Adipose tissue (tissue), 3 donors: ENCODE measurements around the gene RHBDF1. TPM values are rescaled to one million over a fixed set of nuclear protein-coding genes. Genes with fewer than 3 reads are reported as not detected.
"Not testable (repeated sequence)": the region's sequence is repeated elsewhere in the genome, so short reads cannot be mapped to it uniquely, and the experiment has no call there.

Experiments
- H3K27ac ChIP-seq: one replicate; pipeline ENCODE4 v1.5.1; 2013; ENCODE audit warnings: low read depth, low read length
- WGBS, 3 donors: extraction: QIAGEN DNeasy Blood & Tissue Kit; methylation state at CpG; one replicate each; pipeline ENCODE4 v1.1.7; 2013; 5-methylcytosine and 5-hydroxymethylcytosine counted together
- polyA plus RNA-seq, 3 donors: library from polyadenylated mRNA; stranded (reverse); fragments of 200-250 nt; gene quantifications; one replicate each; pipeline ENCODE4 v1.2.3, GENCODE V29; 2013
- donor health status: healthy with polysubstance abuse.
- donor health status: Bipolar disorder and iron deficiency.
- donor health status: healthy.

The RHBDF1 gene
- polyA plus RNA-seq, 3 donors = 12.2 to 35.7 (median 33.0) TPM

- 85 to 89% (median 86%) methylated on average over 4 of the region's 8 CpGs for WGBS, 3 donors
- H3K27ac ChIP-seq = not testable (repeated sequence)
Observed at GRCh38 chr16:33154-33876, 39.1 kb downstream of the RHBDF1 start.

DNA sequence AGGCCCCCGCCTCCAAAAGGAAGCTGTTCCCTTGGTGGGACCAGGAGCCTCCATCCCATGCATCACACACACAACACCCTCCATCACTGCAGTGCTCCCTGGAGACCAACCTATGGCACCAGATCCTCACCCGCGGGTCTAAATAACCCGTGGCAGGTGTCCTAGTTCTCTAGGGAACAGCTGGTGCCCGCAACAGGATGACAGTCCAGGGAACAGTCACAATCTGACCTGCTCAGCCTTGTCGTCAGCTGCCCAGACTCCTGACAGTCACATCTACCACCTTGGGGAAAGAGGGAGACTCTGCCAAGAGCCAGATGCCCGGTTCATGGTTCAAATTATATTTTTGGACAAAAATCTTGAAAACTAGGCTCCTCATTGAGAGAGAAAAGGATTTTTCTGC, 41.8 kb downstream of the RHBDF1 start:
- 75 to 100% (median 82%) methylated on average over 1 to 4 of the region's 7 CpGs for WGBS, 3 donors
- not testable (repeated sequence) for H3K27ac ChIP-seq

DNA sequence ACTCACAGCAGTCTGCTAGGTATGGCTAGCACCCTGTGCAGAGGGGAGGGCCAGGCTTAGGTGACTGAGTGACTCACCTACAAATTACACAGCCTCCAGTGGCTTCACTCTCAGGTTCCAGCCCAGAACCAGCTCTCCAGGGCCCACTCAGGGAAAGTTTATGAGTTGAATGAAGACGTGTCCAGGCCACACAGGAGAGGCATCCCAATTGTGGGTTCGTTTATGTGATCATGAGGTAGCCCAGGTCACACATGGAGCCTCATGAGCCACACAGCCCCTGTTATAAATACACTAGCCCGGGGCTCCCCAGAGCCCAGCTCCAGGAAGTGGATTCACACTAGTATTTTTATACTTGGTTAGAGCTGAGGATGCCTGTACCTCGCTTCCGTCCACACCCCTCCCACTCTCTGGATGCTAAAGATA, 46.5 kb downstream of the RHBDF1 start:
- H3K27ac ChIP-seq = not testable (repeated sequence)
- 35 to 58% (median 53%) methylated on average over 2 of the region's 5 CpGs for WGBS, 3 donors

GRCh38 chr16:24151-24550, 48.3 kb downstream of the RHBDF1 start:
- not testable (repeated sequence) for H3K27ac ChIP-seq
- WGBS, 3 donors = 75 to 94% (median 93%) methylated on average over 11 to 17 of the region's 22 CpGs

GRCh38 chr16:20886-21285, 51.5 kb downstream of the RHBDF1 start:
- H3K27ac ChIP-seq = not testable (repeated sequence)
- 86 to 91% (median 89%) methylated on average over 11 to 12 of the region's 12 CpGs for WGBS, 3 donors

GRCh38 chr16:17062-17765, 55.2 kb downstream of the RHBDF1 start:
- WGBS, 3 donors = 89 to 96% (median 92%) methylated on average over 12 to 19 of the region's 20 CpGs
- not testable (repeated sequence) for H3K27ac ChIP-seq

DNA sequence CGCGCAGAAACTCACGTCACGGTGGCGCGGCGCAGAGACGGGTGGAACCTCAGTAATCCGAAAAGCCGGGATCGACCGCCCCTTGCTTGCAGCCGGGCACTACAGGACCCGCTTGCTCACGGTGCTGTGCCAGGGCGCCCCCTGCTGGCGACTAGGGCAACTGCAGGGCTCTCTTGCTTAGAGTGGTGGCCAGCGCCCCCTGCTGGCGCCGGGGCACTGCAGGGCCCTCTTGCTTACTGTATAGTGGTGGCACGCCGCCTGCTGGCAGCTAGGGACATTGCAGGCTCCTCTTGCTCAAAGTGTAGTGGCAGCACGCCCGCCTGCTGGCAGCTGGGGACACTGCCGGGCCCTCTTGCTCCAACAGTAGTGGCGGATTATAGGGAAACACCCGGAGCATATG, 61.7 kb downstream of the RHBDF1 start:
- not testable (repeated sequence) for H3K27ac ChIP-seq
- 14 to 35% (median 27%) methylated on average over 6 to 9 of the region's 27 CpGs for WGBS, 3 donors

DNA sequence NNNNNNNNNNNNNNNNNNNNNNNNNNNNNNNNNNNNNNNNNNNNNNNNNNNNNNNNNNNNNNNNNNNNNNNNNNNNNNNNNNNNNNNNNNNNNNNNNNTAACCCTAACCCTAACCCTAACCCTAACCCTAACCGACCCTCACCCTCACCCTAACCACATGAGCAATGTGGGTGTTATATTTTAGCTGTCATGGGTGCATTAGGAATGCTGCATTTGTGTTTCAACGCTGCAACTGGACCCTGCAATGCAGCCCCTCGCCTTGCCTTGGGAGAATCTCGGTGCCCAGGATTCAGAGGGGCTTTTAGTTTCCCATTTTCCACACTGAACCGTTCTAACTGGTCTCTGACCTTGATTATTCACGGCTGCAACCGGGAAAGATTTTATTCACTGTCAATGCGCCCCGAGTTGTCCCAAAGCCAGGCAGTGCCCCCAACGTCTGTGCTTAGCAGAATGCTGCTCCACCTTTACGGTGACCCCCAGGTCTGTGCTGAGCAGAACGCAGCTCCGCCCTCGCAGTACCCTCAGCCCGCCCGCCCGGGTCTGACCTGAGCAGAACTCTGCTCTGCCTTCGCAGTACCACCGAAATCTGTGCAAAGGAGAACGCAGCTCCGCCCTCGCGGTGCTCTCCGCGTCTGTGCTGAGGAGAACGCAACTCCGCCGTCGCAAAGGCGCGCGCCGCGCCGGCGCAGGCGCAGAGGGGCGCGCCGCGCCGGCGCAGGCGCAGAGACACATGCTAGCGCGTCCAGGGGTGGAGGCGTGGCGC, 62.3 kb downstream of the RHBDF1 start:
- WGBS, 3 donors = 57 to 79% (median 72%) methylated on average over 11 to 48 of the region's 48 CpGs
- no peak overlapping the region for H3K27ac ChIP-seq

Other genes starting within 250 kb of the RHBDF1 start
- 10 to 100 TPM in 1 of 3 donors, 1 to 10 TPM in 2; 7.8 to 11.2 (median 9.8) TPM for gene POLR3K, start 19.0 kb downstream of the RHBDF1 start, polyA plus RNA-seq
- 10 to 100 TPM; 12.7 to 30.4 (median 26.9) TPM for gene SNRNP25, start 18.8 kb downstream of the RHBDF1 start, polyA plus RNA-seq
- gene MPG, start 5.6 kb upstream of the RHBDF1 start, polyA plus RNA-seq = 10 to 100 TPM; 65.6 to 93.3 (median 72.0) TPM
- gene NPRL3, start 66.0 kb upstream of the RHBDF1 start, polyA plus RNA-seq = 10 to 100 TPM; 14.5 to 21.0 (median 20.1) TPM
- under 1 TPM in 2 of 3 donors, not detected in 1; 0.12 to 0.71 TPM for gene HBZ, start 80.0 kb upstream of the RHBDF1 start, polyA plus RNA-seq
- gene HBM, start 93.3 kb upstream of the RHBDF1 start, polyA plus RNA-seq = 1 to 10 TPM in 1 of 3 donors, not detected in 2; 1.9 TPM
- gene HBA2, start 100.2 kb upstream of the RHBDF1 start, polyA plus RNA-seq = 100 to 1,000 TPM in 1 of 3 donors, 10 to 100 TPM in 2; 24.5 to 982 (median 57.9) TPM
- 100 to 1,000 TPM in 1 of 3 donors, 10 to 100 TPM in 1, 1 to 10 TPM in 1; 6.7 to 330 (median 28.5) TPM for gene HBA1, start 104.0 kb upstream of the RHBDF1 start, polyA plus RNA-seq
- gene HBQ1, start 107.8 kb upstream of the RHBDF1 start, polyA plus RNA-seq = under 1 TPM in 1 of 3 donors, not detected in 2; 0.40 TPM
- 10 to 100 TPM; 36.1 to 83.2 (median 36.3) TPM for gene LUC7L, start 156.8 kb upstream of the RHBDF1 start, polyA plus RNA-seq
- 100 to 1,000 TPM in 1 of 3 donors, 10 to 100 TPM in 2; 41.5 to 108 (median 59.5) TPM for gene FAM234A, start 162.2 kb upstream of the RHBDF1 start, polyA plus RNA-seq
- gene RGS11, start 203.3 kb upstream of the RHBDF1 start, polyA plus RNA-seq = 10 to 100 TPM in 2 of 3 donors, 1 to 10 TPM in 1; 7.2 to 26.4 (median 13.7) TPM
- 10 to 100 TPM in 1 of 3 donors, 1 to 10 TPM in 1, under 1 TPM in 1; 0.22 to 78.0 (median 4.1) TPM for gene ARHGDIG, start 208.0 kb upstream of the RHBDF1 start, polyA plus RNA-seq
- 100 to 1,000 TPM in 1 of 3 donors, 1 to 10 TPM in 2; 2.1 to 836 (median 6.5) TPM for gene PDIA2, start 210.5 kb upstream of the RHBDF1 start, polyA plus RNA-seq